Pancreas (tissue), 10 donors: ENCODE data around the gene MID2. TPM values are rescaled to one million over a fixed set of nuclear protein-coding genes. Genes with fewer than 3 reads are reported as not detected.

Experiments used
- ATAC-seq, 4 donors: fragments of 200-7000 bp; cut with Tn5 transposase; one replicate each; pipeline versions ENCODE4 v1.8.0 to v1.9.1; 2020; ENCODE audit warnings: mild to moderate bottlenecking in 4 of 4, moderate library complexity in 4 of 4
- DNase-seq, 6 donors: peaks; one replicate each; pipeline ENCODE4 v3.0.0-alpha.2; 2020
- FAIRE-seq: peaks from 2 replicates; lab custom pipeline; 2012; peaks lifted over from hg19 to GRCh38; lab: Jason Lieb, UNC
- H3K27ac ChIP-seq, 4 donors: fragments of 200-600 bp; sonication (generic); 1 replicate in 3 of 4; 2 replicates in 1 of 4; pipeline versions ENCODE4 v1.5.0 to v1.8.0; 2020
- H3K27me3 ChIP-seq, 4 donors: fragments of 200-600 bp; one replicate each; pipeline ENCODE4 v1.8.0; 2021
- H3K36me3 ChIP-seq, 3 donors: fragments of 200-600 bp; sonication (generic) in 1 of 3; one replicate each; pipeline versions ENCODE4 v1.5.0 to v1.8.0; 2020 to 2021
- H3K4me1 ChIP-seq, 3 donors: fragments of 200-600 bp; one replicate each; pipeline ENCODE4 v1.8.0; 2021
- H3K4me3 ChIP-seq, 4 donors: fragments of 200-600 bp; sonication (generic) in 2 of 4; one replicate each; pipeline versions ENCODE4 v1.5.0 to v1.8.0; 2020 to 2021
- H3K9me3 ChIP-seq, 4 donors: fragments of 200-600 bp; one replicate each; pipeline ENCODE4 v1.8.0; 2021
- CTCF ChIP-seq, 4 donors: fragments of 200-600 bp; sonication (generic) in 3 of 4; IDR thresholded peaks; one replicate each; pipeline versions ENCODE4 v1.5.0 to v1.8.0; 2021; ENCODE audit warnings: antibody characterized with exemption in 4 of 4
- WGBS, 2 donors: extraction: QIAGEN DNeasy Blood & Tissue Kit; methylation state at CpG; one replicate each; pipeline ENCODE4 v1.1.7; 2013; 5-methylcytosine and 5-hydroxymethylcytosine counted together
- intact Hi-C, 3 donors: fragments of 100-400 bp; cut with DNase I; formaldehyde crosslinking; loops; one replicate each; pipeline versions ENCODE4 v1.11.1 to v1.14.2; 2022
- polyA plus RNA-seq, 2 donors: library from polyadenylated mRNA; stranded (reverse); fragments of 200-250 nt; gene quantifications; one replicate each; pipeline ENCODE4 v1.2.3, GENCODE V29; 2013
- total RNA-seq, 6 donors: library from RNA; stranded (reverse); fragmentation: NEBNext Ultra II Directional in 4 of 6; extraction: Animal tissue kit (Norgen Biotek cat#: 25700) in 4 of 6; gene quantifications; one replicate each; pipeline versions ENCODE4 v1.2.1 to v1.2.4, GENCODE V29; 2021 to 2023
- donor health status: healthy with polysubstance abuse.
- donor health status: DM: no; HTN: no; CAD: no; lungs with moderate emphysema.
- donor health status: DM: no; HTN: no; CAD: no.
- donor health status: control.
- donor health status: control.
- donor health status: Bipolar disorder and iron deficiency.
- donor health status: DM: yes; HTN: yes; CAD: no.
- donor health status: DM: no; HTN: no; CAD: no.
- donor health status: DM: no; HTN: no; CAD: no.
- donor health status: DM: yes; HTN: yes; CAD: no.

MID2 gene
- 10 to 100 TPM in 2 of 6 donors, 1 to 10 TPM in 4; 5.7 to 11.3 (median 8.8) TPM for total RNA-seq
- 1 to 10 TPM; 1.6 to 1.9 TPM for polyA plus RNA-seq

- Histone ChIP-seq H3K9me3 (no peaks in the 10 kb centered on the region), H3K4me3 (peak within 1 kb of the TSS; percentile 23 to 54 (median 42)), H3K36me3 (no peaks in the 10 kb centered on the region), H3K27ac (peak within 1 kb of the TSS; percentile 69 to 89 (median 79)), H3K4me1 (no peaks in the 10 kb centered on the region), H3K27me3 (no peaks in the 10 kb centered on the region)
- peak; percentile 68 to 84 (median 78) for ATAC-seq
- no peak for FAIRE-seq
- intact Hi-C loops = no loop called here
- no peak for TF ChIP-seq CTCF (IDR thresholded peaks at IDR 0.05)
- WGBS, 2 donors = 0 to 37% methylated on average over 29 to 31 of the region's 32 CpGs
- DNase-seq = peak; percentile 54 to 72 (median 67)
Observed at GRCh38 chrX:107825698-107826237, at the start of gene MID2. Gene MID2, plus strand, starts transcription at chrX:107825866. Its CDS starts 561 bp downstream, at chrX:107826427.

GRCh38 chrX:107776649-107777535 lies 48.8 kb upstream of the MID2 start:
- Histone ChIP-seq H3K27ac (peak overlapping the region in 2 of 4 donors; percentile 5 to 73), H3K36me3 (no peaks in the 10 kb centered on the region), H3K27me3 (peaks cover 0 to 8% (median 0%) of the 10 kb centered on the region in 4 donors), H3K9me3 (no peaks in the 10 kb centered on the region), H3K4me1 (no peaks in the 10 kb centered on the region), H3K4me3 (peak overlapping the region in 2 of 4 donors; percentile 49 to 54)
- WGBS, 2 donors = 6 to 13% methylated on average over 20 of the region's 20 CpGs
- FAIRE-seq (peak; percentile 98), DNase-seq (peak in 5 of 6 donors; percentile 70 to 84 (median 78)), ATAC-seq (peak; percentile 55 to 84 (median 73))
- peak; percentile 73 to 82 (median 78) for TF ChIP-seq CTCF (IDR thresholded peaks at IDR 0.05)
- intact Hi-C loops = loop anchor here in 2 of 3 donors (5.0 to 10.0 kb wide), 2 partner anchors 102 to 115 kb away; no protein-coding TSS in a partner anchor

- FAIRE-seq = no peak
- no peak for ATAC-seq
- H3K4me3 ChIP-seq = peak within 1 kb of the TSS in 2 of 4 donors; percentile 49 to 54
- H3K36me3 ChIP-seq = no peaks in the 10 kb centered on the region
- no peak for DNase-seq
- intact Hi-C loops = loop anchor here in 2 of 3 donors (5.0 to 10.0 kb wide), 2 partner anchors 103 to 115 kb away; no protein-coding TSS in a partner anchor
- peak within 1 kb of the TSS in 1 of 4 donors; percentile 73 for H3K27ac ChIP-seq
- no peak for TF ChIP-seq CTCF (IDR thresholded peaks at IDR 0.05)
- no peaks in the 10 kb centered on the region for H3K9me3 ChIP-seq
- WGBS, 2 donors = 50 to 67% methylated on average over 6 of the region's 6 CpGs
- H3K27me3 ChIP-seq = peaks cover 0 to 8% (median 0%) of the 10 kb centered on the region in 4 donors
- no peaks in the 10 kb centered on the region for H3K4me1 ChIP-seq
Observed at GRCh38 chrX:107777536-107777832, 48.2 kb upstream of the MID2 start, which contains the start of gene NCBP2L. Gene NCBP2L, plus strand, starts transcription at chrX:107777733. Its CDS starts 16,488 bp downstream, at chrX:107794221.

- Histone ChIP-seq H3K4me1 (no peaks in the 10 kb centered on the region), H3K4me3 (no peak overlapping the region), H3K36me3 (no peaks in the 10 kb centered on the region), H3K9me3 (no peaks in the 10 kb centered on the region), H3K27ac (no peak overlapping the region), H3K27me3 (peaks cover 0 to 13% (median 0%) of the 10 kb centered on the region in 4 donors)
- intact Hi-C loops = no loop called here
- no peak for DNase-seq
- FAIRE-seq = no peak
- no peak for TF ChIP-seq CTCF (IDR thresholded peaks at IDR 0.05)
- no peak for ATAC-seq
- 84 to 91% methylated on average over 9 of the region's 9 CpGs for WGBS, 2 donors
Observed at GRCh38 chrX:107780525-107780924, 45.1 kb upstream of the MID2 start.
